PC-3 (cell line): ENCODE data around the gene RB1. TPM values are rescaled to one million over a fixed set of nuclear protein-coding genes. Genes with fewer than 3 reads are reported as not detected.

Experiments
- ATAC-seq: fragments of 200-7000 bp; cut with Tn5 transposase; 2 replicates; pipeline ENCODE4 v1.9.1; 2020; ENCODE audit warnings: mild to moderate bottlenecking, moderate library complexity
- BruUV-seq: library from RNA; stranded (reverse); fragments of 400-500 nt; replicated peaks from 2 replicates; lab custom pipeline; 2021; lab: Mats Ljungman, UMichigan
- CTCF ChIA-PET: fragments of 300-600 bp; sonication (Branson Sonifier 250); formaldehyde crosslinking; loops from one replicate; lab custom pipeline; 2022; ENCODE audit warnings: antibody characterized with exemption; lab: Charles Lee
- POLR2A ChIA-PET: fragments of 300-600 bp; sonication (Branson Sonifier 250); formaldehyde crosslinking; loops from one replicate; lab custom pipeline; 2022; ENCODE audit warnings: antibody characterized with exemption; ENCODE audit not compliant: unreplicated experiment; lab: Charles Lee
- DNase-seq: peaks from one replicate; pipeline ENCODE4 v3.0.0-alpha.2; 2015
- H2AFZ ChIP-seq: fragments of 300-600 bp; sonication (generic); 2 replicates; pipeline ENCODE4 v1.6.0; 2016; ENCODE audit warnings: antibody characterized with exemption, low read length
- H3F3A ChIP-seq: fragments of 300-600 bp; sonication (generic); one replicate; pipeline ENCODE4 v1.6.0; 2017; ENCODE audit warnings: antibody characterized with exemption, low read length, control low read depth, mild to moderate bottlenecking; ENCODE audit not compliant: unreplicated experiment
- H3K27ac ChIP-seq: fragments of 300-600 bp; sonication (generic); 2 replicates; pipeline ENCODE4 v1.5.1; 2016; ENCODE audit warnings: mild to moderate bottlenecking, low read length
- H3K27me3 ChIP-seq: fragments of 300-600 bp; sonication (generic); 2 replicates; pipeline ENCODE4 v1.6.1; 2016; ENCODE audit warnings: low read length, mixed read lengths
- H3K36me3 ChIP-seq: fragments of 300-600 bp; sonication (generic); 2 replicates; pipeline ENCODE4 v1.6.1; 2016; ENCODE audit warnings: low read depth, mixed run types, low read length, mixed read lengths
- H3K4me1 ChIP-seq: fragments of 300-600 bp; sonication (generic); 2 replicates; pipeline ENCODE4 v1.5.1; 2016; ENCODE audit warnings: low read length; ENCODE audit not compliant: insufficient read depth
- H3K4me2 ChIP-seq: fragments of 300-600 bp; sonication (generic); 2 replicates; pipeline ENCODE4 v1.6.0; 2016; ENCODE audit warnings: low read length
- H3K4me3 ChIP-seq: fragments of 300-600 bp; sonication (generic); 2 replicates; pipeline ENCODE4 v1.5.1; 2016; ENCODE audit warnings: mild to moderate bottlenecking, low read length, mixed read lengths
- H3K79me2 ChIP-seq: fragments of 300-600 bp; sonication (generic); 2 replicates; pipeline ENCODE4 v1.6.1; 2017; ENCODE audit warnings: low read length, mixed read lengths
- H3K9ac ChIP-seq: fragments of 300-600 bp; sonication (generic); 2 replicates; pipeline ENCODE4 v1.6.0; 2016; ENCODE audit warnings: mild to moderate bottlenecking, low read length
- H3K9me2 ChIP-seq: fragments of 300-600 bp; sonication (generic); replicated peaks from 2 replicates; pipeline ENCODE4 v1.6.1; 2016; ENCODE audit warnings: mixed run types, low read length, mixed read lengths
- H3K9me3 ChIP-seq: fragments of 300-600 bp; sonication (generic); 2 replicates; pipeline ENCODE4 v1.6.1; 2016; ENCODE audit warnings: low read length, mixed read lengths
- H4K20me1 ChIP-seq: fragments of 300-600 bp; sonication (generic); 2 replicates; pipeline ENCODE4 v1.6.1; 2016; ENCODE audit warnings: low read length, mixed read lengths
- EZH2 ChIP-seq: fragments of 300-600 bp; sonication (generic); IDR thresholded peaks from one replicate; pipeline ENCODE4 v1.6.1; 2017; ENCODE audit warnings: antibody characterized with exemption, mild to moderate bottlenecking, low read length; ENCODE audit not compliant: unreplicated experiment
- EZH2phosphoT487 ChIP-seq: fragments of 300-600 bp; sonication (generic); IDR thresholded peaks from 2 replicates; pipeline ENCODE4 v1.6.1; 2018; ENCODE audit warnings: mild to moderate bottlenecking, antibody characterized with exemption, low read length, borderline replicate concordance
- intact Hi-C: fragments of 100-400 bp; cut with micrococcal nuclease; formaldehyde crosslinking; loops from 2 replicates; pipeline ENCODE4 v1.9.0; 2023
- total RNA-seq: library from RNA; depleted of rRNA; stranded (reverse); fragments of >200 nt; gene quantifications from 2 replicates; pipeline ENCODE4 v1.2.3, GENCODE V29; 2014; rRNA removed
- TF ChIP-seq, protein P1 (sequence below): fragments of 300-600 bp; sonication (generic); conservative IDR thresholded peaks from 2 replicates; pipeline ENCODE4 v1.5.1; 2017; ENCODE audit warnings: antibody characterized with exemption, low read depth, mild to moderate bottlenecking, low read length

Gene RB1
- total RNA-seq, 1 experiment from 2014 or later, result 14.3 TPM

DNA sequence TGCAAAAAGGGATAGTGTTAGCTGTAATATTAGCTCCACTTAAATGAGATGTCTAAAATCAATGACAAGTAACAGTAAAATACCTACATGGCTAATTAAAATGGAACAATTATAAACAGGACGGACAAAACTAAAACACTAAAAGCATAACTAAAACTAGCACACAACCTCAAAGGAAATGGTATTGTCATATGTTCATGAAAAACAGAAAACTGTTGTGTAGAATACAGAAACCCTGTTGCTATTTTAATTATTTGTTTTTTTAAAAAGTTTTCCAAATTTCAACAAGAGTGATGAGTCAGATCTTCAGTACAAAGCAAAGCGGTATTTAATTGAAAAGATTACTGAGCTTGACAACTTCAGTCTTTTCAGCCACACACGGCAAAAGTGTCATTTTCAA lies 225.2 kb downstream of the RB1 start:
- BruUV-seq, result no TSS peak
- Histone ChIP-seq H4K20me1 (no peaks in the 10 kb centered on the region), H3K27ac (no peak overlapping the region), H3K9ac (no peak overlapping the region), H3K4me1 (peaks cover 7% of the 10 kb centered on the region; the same call in 1 of the 2 replicates), H3K4me3 (no peak overlapping the region), H3K9me3 (no peaks in the 10 kb centered on the region), H3K4me2 (no peak overlapping the region), H3K79me2 (no peaks in the 10 kb centered on the region), H3F3A (no peaks in the 10 kb centered on the region), H3K9me2 (no peaks in the 10 kb centered on the region), H3K27me3 (no peaks in the 10 kb centered on the region), H2AFZ (no peak overlapping the region), H3K36me3 (no peaks in the 10 kb centered on the region)
- intact Hi-C loops, result no loop called here
- ATAC-seq, result no peak
- POLR2A ChIA-PET, result interaction anchor here (0.5 to 0.6 kb wide), 2 partner anchors 719 to 720 kb away, joined by 3 to 4 read pairs; partner anchors contain the start of gene CDADC1
- TF ChIP-seq EZH2phosphoT487, result no peak
- TF ChIP-seq, protein P1, sequence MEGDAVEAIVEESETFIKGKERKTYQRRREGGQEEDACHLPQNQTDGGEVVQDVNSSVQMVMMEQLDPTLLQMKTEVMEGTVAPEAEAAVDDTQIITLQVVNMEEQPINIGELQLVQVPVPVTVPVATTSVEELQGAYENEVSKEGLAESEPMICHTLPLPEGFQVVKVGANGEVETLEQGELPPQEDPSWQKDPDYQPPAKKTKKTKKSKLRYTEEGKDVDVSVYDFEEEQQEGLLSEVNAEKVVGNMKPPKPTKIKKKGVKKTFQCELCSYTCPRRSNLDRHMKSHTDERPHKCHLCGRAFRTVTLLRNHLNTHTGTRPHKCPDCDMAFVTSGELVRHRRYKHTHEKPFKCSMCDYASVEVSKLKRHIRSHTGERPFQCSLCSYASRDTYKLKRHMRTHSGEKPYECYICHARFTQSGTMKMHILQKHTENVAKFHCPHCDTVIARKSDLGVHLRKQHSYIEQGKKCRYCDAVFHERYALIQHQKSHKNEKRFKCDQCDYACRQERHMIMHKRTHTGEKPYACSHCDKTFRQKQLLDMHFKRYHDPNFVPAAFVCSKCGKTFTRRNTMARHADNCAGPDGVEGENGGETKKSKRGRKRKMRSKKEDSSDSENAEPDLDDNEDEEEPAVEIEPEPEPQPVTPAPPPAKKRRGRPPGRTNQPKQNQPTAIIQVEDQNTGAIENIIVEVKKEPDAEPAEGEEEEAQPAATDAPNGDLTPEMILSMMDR, result no peak
- TF ChIP-seq EZH2, result no peak
- CTCF ChIA-PET, result no interaction called here
- DNase-seq, result no peak

DNA sequence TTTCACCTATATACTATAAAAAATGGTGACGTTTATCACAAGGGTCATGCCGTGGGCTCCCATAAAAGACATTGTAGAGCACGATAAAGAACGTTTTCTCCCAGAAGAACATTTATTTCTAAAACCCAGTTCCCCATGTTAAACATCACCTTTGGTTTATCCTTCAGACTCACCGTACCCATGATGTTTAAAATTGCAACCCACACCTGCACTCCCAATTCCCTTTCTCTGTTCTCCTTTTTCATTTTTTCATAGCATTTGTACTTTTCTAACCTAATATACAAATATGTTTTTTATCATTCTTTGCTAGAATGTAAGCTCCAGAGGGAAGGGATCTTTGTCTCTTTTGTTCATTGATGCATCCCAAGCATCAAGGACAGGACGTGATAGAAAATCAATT lies 227.3 kb downstream of the RB1 start:
- Histone ChIP-seq H3K4me1 (peaks cover 7% of the 10 kb centered on the region; the same call in 1 of the 2 replicates), H4K20me1 (no peaks in the 10 kb centered on the region), H3F3A (no peaks in the 10 kb centered on the region), H3K27me3 (no peaks in the 10 kb centered on the region), H3K27ac (no peak overlapping the region), H3K4me2 (no peak overlapping the region), H3K9me3 (no peaks in the 10 kb centered on the region), H3K79me2 (no peaks in the 10 kb centered on the region), H3K4me3 (no peak overlapping the region), H2AFZ (no peak overlapping the region), H3K9ac (no peak overlapping the region), H3K9me2 (no peaks in the 10 kb centered on the region), H3K36me3 (no peaks in the 10 kb centered on the region)
- TF ChIP-seq, protein P1, result no peak
- TF ChIP-seq EZH2phosphoT487, result no peak
- no peak for TF ChIP-seq EZH2
- CTCF ChIA-PET, result no interaction called here
- BruUV-seq, result no TSS peak
- DNase-seq, result no peak
- intact Hi-C loops, result loop anchor here (5.0 kb wide), 2 partner anchors 39 to 119 kb away; partner anchors contain the start of gene LPAR6
- POLR2A ChIA-PET, result no interaction called here
- ATAC-seq, result no peak

Other genes with a start within 250 kb of the RB1 start
- 11.6 and 19.0 TPM in 2 replicates for gene MED4, start 208.6 kb upstream of the RB1 start, total RNA-seq
- gene ITM2B, start 70.5 kb upstream of the RB1 start, total RNA-seq, result 74.6 and 105 TPM in 2 replicates
- gene LPAR6, start 109.4 kb downstream of the RB1 start, total RNA-seq, result 3.6 TPM in 2 replicates
- gene RCBTB2, start 229.3 kb downstream of the RB1 start, total RNA-seq, result 2.1 and 2.5 TPM in 2 replicates